Measurements from ENCODE around the gene C18orf54. TPM values are rescaled to one million over a fixed set of nuclear protein-coding genes. Genes with fewer than 3 reads are reported as not detected.

C18orf54 gene
- total RNA-seq, 1 donor: 1.8 TPM

- TF ChIP-seq, protein P1, sequence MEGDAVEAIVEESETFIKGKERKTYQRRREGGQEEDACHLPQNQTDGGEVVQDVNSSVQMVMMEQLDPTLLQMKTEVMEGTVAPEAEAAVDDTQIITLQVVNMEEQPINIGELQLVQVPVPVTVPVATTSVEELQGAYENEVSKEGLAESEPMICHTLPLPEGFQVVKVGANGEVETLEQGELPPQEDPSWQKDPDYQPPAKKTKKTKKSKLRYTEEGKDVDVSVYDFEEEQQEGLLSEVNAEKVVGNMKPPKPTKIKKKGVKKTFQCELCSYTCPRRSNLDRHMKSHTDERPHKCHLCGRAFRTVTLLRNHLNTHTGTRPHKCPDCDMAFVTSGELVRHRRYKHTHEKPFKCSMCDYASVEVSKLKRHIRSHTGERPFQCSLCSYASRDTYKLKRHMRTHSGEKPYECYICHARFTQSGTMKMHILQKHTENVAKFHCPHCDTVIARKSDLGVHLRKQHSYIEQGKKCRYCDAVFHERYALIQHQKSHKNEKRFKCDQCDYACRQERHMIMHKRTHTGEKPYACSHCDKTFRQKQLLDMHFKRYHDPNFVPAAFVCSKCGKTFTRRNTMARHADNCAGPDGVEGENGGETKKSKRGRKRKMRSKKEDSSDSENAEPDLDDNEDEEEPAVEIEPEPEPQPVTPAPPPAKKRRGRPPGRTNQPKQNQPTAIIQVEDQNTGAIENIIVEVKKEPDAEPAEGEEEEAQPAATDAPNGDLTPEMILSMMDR (IDR thresholded peaks at IDR 0.05; ENCODE audit: extremely low read depth, low read depth, low read length): no peak
- DNase-seq (ENCODE audit: insufficient read length, low spot score, missing footprints): no peak
- H3K9me3 ChIP-seq (ENCODE audit: low read depth, low read length): no peaks in the 10 kb centered on the region
Observed at GRCh38 chr18:54426085-54426665, 68.5 kb downstream of the C18orf54 start.

More at GRCh38 chr18:54426085-54426665, 68.5 kb downstream of the C18orf54 start:
- no peaks in the 10 kb centered on the region for H4K20me1 ChIP-seq (ENCODE audit: insufficient read depth, low read length)
- no peak overlapping the region for H3K4me2 ChIP-seq (ENCODE audit: insufficient read depth, low read length)
- no peaks in the 10 kb centered on the region for H3K27me3 ChIP-seq (ENCODE audit: insufficient read depth, low read length)
- no peaks in the 10 kb centered on the region for H3K4me1 ChIP-seq (ENCODE audit: insufficient read depth, low read length)
- no peaks in the 10 kb centered on the region for H3K79me2 ChIP-seq (ENCODE audit: insufficient read depth, low read length)
- no peaks in the 10 kb centered on the region for H3K36me3 ChIP-seq (ENCODE audit: insufficient read depth, low read length)
- no peak overlapping the region for H3K27ac ChIP-seq (ENCODE audit: low read depth, low read length)
- no peak overlapping the region for H3K4me3 ChIP-seq (ENCODE audit: insufficient read depth, low read length)
- no peak overlapping the region for H2AFZ ChIP-seq (ENCODE audit: low read length)

Small RNA genes lying within 50 kb of the gene (small RNA-seq; reads per million reads assigned to genes)
- not detected for gene SNRPGP2

Other genes with a start within 250 kb of the C18orf54 start
- 23.9 and 31.5 TPM in 2 replicates for gene MBD2, start 133.2 kb upstream of the C18orf54 start, total RNA-seq
- 34.0 and 39.8 TPM in 2 replicates for gene POLI, start 88.4 kb upstream of the C18orf54 start, total RNA-seq
- gene STARD6, start within 50 bp of the C18orf54 start, total RNA-seq: not detected in 2 replicates
- not detected in 2 replicates for gene DYNAP, start 233.3 kb downstream of the C18orf54 start, total RNA-seq

Data from osteoblast (primary cell).